Sigmoid colon (tissue), 7 donors: ENCODE measurements around the gene AFAP1. TPM values are rescaled to one million over a fixed set of nuclear protein-coding genes. Genes with fewer than 3 reads are reported as not detected.

Experiments
- DNase-seq: peaks from one replicate; pipeline ENCODE4 v3.0.0-alpha.2; 2019
- H3K27ac ChIP-seq, 4 donors: fragments of 200-600 bp; sonication (generic); one replicate each; pipeline ENCODE4 v1.5.1; 2016 to 2019; ENCODE audit warnings: mild to moderate bottlenecking in 1 of 4
- H3K27me3 ChIP-seq, 3 donors: fragments of 200-600 bp; sonication (generic); one replicate each; pipeline ENCODE4 v1.5.1; 2019; ENCODE audit warnings: mild to moderate bottlenecking in 1 of 3
- H3K36me3 ChIP-seq, 4 donors: fragments of 200-600 bp; sonication (generic); one replicate each; pipeline ENCODE4 v1.5.1; 2016 to 2019
- H3K4me1 ChIP-seq, 4 donors: fragments of 200-600 bp; sonication (generic); one replicate each; pipeline ENCODE4 v1.5.1; 2017 to 2019
- H3K4me3 ChIP-seq, 4 donors: fragments of 200-600 bp; sonication (generic); one replicate each; pipeline ENCODE4 v1.5.1; 2017 to 2019; ENCODE audit warnings: mild to moderate bottlenecking in 2 of 4, moderate library complexity in 1 of 4
- H3K9me3 ChIP-seq, 4 donors: fragments of 200-600 bp in 3 of 4; sonication (generic) in 3 of 4; one replicate each; pipeline versions ENCODE4 v1.5.1 to v1.6.1; 2013 to 2019
- CTCF ChIP-seq, 4 experiments: fragments of 450-650 bp in 3 of 4; fragments of 200-600 bp in 1 of 4; IDR thresholded peaks; one replicate each; pipeline ENCODE4 v1.5.1; 2016 to 2019; ENCODE audit warnings: antibody characterized with exemption in 4 of 4, mild to moderate bottlenecking in 3 of 4, moderate library complexity in 2 of 4
- EP300 ChIP-seq, 4 donors: sonication (generic); formaldehyde crosslinking; IDR thresholded peaks; one replicate each; pipeline ENCODE4 v1.6.1; 2017; ENCODE audit warnings: antibody characterized with exemption in 4 of 4
- POLR2A ChIP-seq, 2 donors: fragments of 450-650 bp; IDR thresholded peaks; one replicate each; pipeline ENCODE4 v1.6.1; 2016; ENCODE audit warnings: antibody characterized with exemption in 2 of 2, mild to moderate bottlenecking in 2 of 2, moderate library complexity in 2 of 2
- POLR2AphosphoS5 ChIP-seq, 4 donors: sonication (generic); formaldehyde crosslinking; IDR thresholded peaks; one replicate each; pipeline ENCODE4 v1.6.1; 2017; ENCODE audit warnings: antibody characterized with exemption in 4 of 4
- WGBS, 2 donors: extraction: QIAGEN DNeasy Blood & Tissue Kit; methylation state at CpG; one replicate each; pipeline ENCODE4 v1.1.7; 2013; 5-methylcytosine and 5-hydroxymethylcytosine counted together
- intact Hi-C: fragments of 100-400 bp; cut with DNase I; formaldehyde crosslinking; loops from one replicate; pipeline ENCODE4 v1.15.1; 2023
- polyA plus RNA-seq, 3 donors: library from polyadenylated mRNA; stranded (reverse); fragments of 200-250 nt; gene quantifications; one replicate each; pipeline ENCODE4 v1.2.3, GENCODE V29; 2013
- total RNA-seq, 4 donors: library from RNA; depleted of rRNA; stranded (reverse); fragments of >200 nt; gene quantifications; one replicate each; pipeline ENCODE4 v1.1.0, GENCODE V29; 2016
- donor health status: healthy with polysubstance abuse.
- donor health status: Bipolar disorder and iron deficiency.
- donor health status: healthy.

The AFAP1 gene
- total and polyA plus RNA-seq, 7 donors = 7.6 to 51.3 (median 24.0) TPM

GRCh38 chr4:7788193-7788592 is 151.5 kb downstream of the AFAP1 start:
- peak; percentile 55 for DNase-seq
- no peaks in the 10 kb centered on the region for H3K9me3 ChIP-seq
- 93 to 97% methylated on average over 17 of the region's 17 CpGs for WGBS, 2 donors
- peaks cover 0 to 46% (median 4%) of the 10 kb centered on the region in 4 donors for H3K36me3 ChIP-seq
- H3K27ac ChIP-seq = no peak overlapping the region
- intact Hi-C loops = no loop called here
- no peak overlapping the region for H3K4me3 ChIP-seq
- no peaks in the 10 kb centered on the region for H3K27me3 ChIP-seq
- no peak for TF ChIP-seq POLR2A (IDR thresholded peaks at IDR 0.05)
- no peak for TF ChIP-seq POLR2AphosphoS5 (IDR thresholded peaks at IDR 0.05)
- TF ChIP-seq CTCF (IDR thresholded peaks at IDR 0.05) = no peak
- H3K4me1 ChIP-seq = peaks cover 0 to 36% (median 33%) of the 10 kb centered on the region in 4 donors

GRCh38 chr4:7787681-7788141 is 151.9 kb downstream of the AFAP1 start:
- WGBS, 2 donors = 95% methylated on average over 30 of the region's 30 CpGs
- Histone ChIP-seq H3K9me3 (no peaks in the 10 kb centered on the region), H3K27me3 (no peaks in the 10 kb centered on the region), H3K27ac (no peak overlapping the region), H3K36me3 (peaks cover 0 to 42% (median 2%) of the 10 kb centered on the region in 4 donors), H3K4me3 (no peak overlapping the region), H3K4me1 (peaks cover 0 to 41% (median 37%) of the 10 kb centered on the region in 4 donors)
- intact Hi-C loops = no loop called here
- peak; percentile 56 for DNase-seq
- TF ChIP-seq POLR2AphosphoS5 (IDR thresholded peaks at IDR 0.05) = no peak
- no peak for TF ChIP-seq EP300 (IDR thresholded peaks at IDR 0.05)
- TF ChIP-seq POLR2A (IDR thresholded peaks at IDR 0.05) = no peak
- TF ChIP-seq CTCF (IDR thresholded peaks at IDR 0.05) = no peak

DNA sequence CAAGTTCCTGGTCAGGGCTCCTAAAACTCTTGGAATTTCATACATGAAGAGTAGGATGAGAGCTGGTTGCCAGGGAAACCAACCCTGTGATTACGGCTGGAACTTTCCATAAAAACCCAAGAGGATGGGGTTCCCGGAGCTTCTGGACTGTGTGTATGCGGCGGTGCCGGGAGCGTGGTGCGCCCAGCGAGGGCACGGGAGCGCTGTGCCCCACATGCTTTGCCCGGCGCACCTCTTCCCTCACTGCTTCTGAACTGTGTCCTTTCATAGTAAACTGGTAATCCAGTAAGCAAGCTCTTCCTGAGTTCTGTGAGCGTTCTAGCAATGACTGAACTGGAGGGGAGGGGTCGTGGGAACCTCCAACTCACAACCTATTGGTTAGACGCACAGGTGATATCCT is 152.6 kb downstream of the AFAP1 start:
- no peaks in the 10 kb centered on the region for H3K27me3 ChIP-seq
- H3K36me3 ChIP-seq = peaks cover 0 to 35% (median 0%) of the 10 kb centered on the region in 4 donors
- no peak overlapping the region for H3K4me3 ChIP-seq
- peaks cover 0 to 48% (median 44%) of the 10 kb centered on the region in 4 donors for H3K4me1 ChIP-seq
- intact Hi-C loops = no loop called here
- 96% methylated on average over 15 of the region's 15 CpGs for WGBS, 2 donors
- no peak overlapping the region for H3K27ac ChIP-seq
- DNase-seq = peak; percentile 50
- TF ChIP-seq POLR2AphosphoS5 (IDR thresholded peaks at IDR 0.05) (no peak), POLR2A (IDR thresholded peaks at IDR 0.05) (no peak), EP300 (IDR thresholded peaks at IDR 0.05) (no peak), CTCF (IDR thresholded peaks at IDR 0.05) (no peak)
- H3K9me3 ChIP-seq = no peaks in the 10 kb centered on the region

DNA sequence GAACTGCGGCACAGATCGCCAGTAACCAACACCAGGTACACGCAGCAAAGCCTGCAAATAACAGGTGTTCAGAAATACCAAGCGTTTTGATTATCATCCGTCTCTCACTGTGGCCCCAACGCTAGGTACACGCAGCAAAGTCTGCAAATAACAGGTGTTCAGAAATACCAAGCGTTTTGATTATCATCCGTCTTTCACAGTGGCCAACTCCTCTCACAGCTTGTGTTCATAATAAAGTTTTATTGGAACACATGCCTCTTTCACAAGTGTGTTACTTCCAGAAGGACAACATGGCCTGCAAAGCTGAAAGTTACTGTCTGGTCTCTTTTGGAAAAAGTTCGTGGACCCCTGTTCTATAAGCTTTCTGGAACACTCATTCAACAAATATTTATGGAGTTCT is 153.1 kb downstream of the AFAP1 start:
- Histone ChIP-seq H3K4me3 (no peak overlapping the region), H3K4me1 (peaks cover 0 to 53% (median 49%) of the 10 kb centered on the region in 4 donors), H3K27me3 (no peaks in the 10 kb centered on the region), H3K9me3 (no peaks in the 10 kb centered on the region), H3K36me3 (peaks cover 0 to 31% (median 0%) of the 10 kb centered on the region in 4 donors), H3K27ac (no peak overlapping the region)
- TF ChIP-seq CTCF (IDR thresholded peaks at IDR 0.05) = no peak
- no peak for TF ChIP-seq EP300 (IDR thresholded peaks at IDR 0.05)
- no peak for TF ChIP-seq POLR2A (IDR thresholded peaks at IDR 0.05)
- TF ChIP-seq POLR2AphosphoS5 (IDR thresholded peaks at IDR 0.05) = no peak
- WGBS, 2 donors = 68 to 86% methylated on average over 10 of the region's 10 CpGs
- intact Hi-C loops = no loop called here
- DNase-seq = peak; percentile 11

GRCh38 chr4:7786040-7786439 is 153.6 kb downstream of the AFAP1 start:
- TF ChIP-seq POLR2AphosphoS5 (IDR thresholded peaks at IDR 0.05) (no peak), POLR2A (IDR thresholded peaks at IDR 0.05) (no peak), EP300 (IDR thresholded peaks at IDR 0.05) (no peak), CTCF (IDR thresholded peaks at IDR 0.05) (no peak)
- DNase-seq = peak; percentile 33
- H3K36me3 ChIP-seq = peaks cover 0 to 31% (median 0%) of the 10 kb centered on the region in 4 donors
- no peak overlapping the region for H3K27ac ChIP-seq
- H3K4me3 ChIP-seq = no peak overlapping the region
- H3K27me3 ChIP-seq = no peaks in the 10 kb centered on the region
- 92 to 94% methylated on average over 10 of the region's 10 CpGs for WGBS, 2 donors
- H3K9me3 ChIP-seq = no peaks in the 10 kb centered on the region
- intact Hi-C loops = no loop called here
- H3K4me1 ChIP-seq = peaks cover 0 to 54% (median 49%) of the 10 kb centered on the region in 4 donors
